Thymus (tissue), 14 donors: ENCODE measurements around the gene LPAR2. TPM values are rescaled to one million over a fixed set of nuclear protein-coding genes. Genes with fewer than 3 reads are reported as not detected.
"Not testable (repeated sequence)": the region's sequence is repeated elsewhere in the genome, so short reads cannot be mapped to it uniquely, and the experiment has no call there.

ENCODE experiments used
- DNase-seq, 9 donors: peaks; one replicate each; pipeline ENCODE4 v3.0.0-alpha.2; 2013; ENCODE audit warnings: low spot score in 9 of 9, low read depth in 6 of 9, missing footprints in 1 of 9
- H3K27ac ChIP-seq, 2 donors: one replicate each; pipeline ENCODE4 v1.5.1; 2013; ENCODE audit warnings: control low read depth in 1 of 2, low read depth in 1 of 2, low read length in 1 of 2, mild to moderate bottlenecking in 1 of 2, moderate library complexity in 1 of 2
- H3K27me3 ChIP-seq, 2 donors: one replicate each; pipeline ENCODE4 v1.5.1; 2013; ENCODE audit warnings: low read length in 1 of 2; ENCODE audit not compliant: control insufficient read depth in 2 of 2, insufficient read depth in 1 of 2
- H3K36me3 ChIP-seq, 2 donors: one replicate each; pipeline ENCODE4 v1.5.1; 2013; ENCODE audit warnings: low read length in 1 of 2, mild to moderate bottlenecking in 1 of 2, moderate library complexity in 1 of 2; ENCODE audit not compliant: control insufficient read depth in 2 of 2, insufficient read depth in 2 of 2
- H3K4me1 ChIP-seq, 2 donors: one replicate each; pipeline ENCODE4 v1.5.1; 2013; ENCODE audit warnings: low read length in 2 of 2; ENCODE audit not compliant: control insufficient read depth in 2 of 2, insufficient read depth in 2 of 2
- H3K4me3 ChIP-seq, 2 donors: one replicate each; pipeline ENCODE4 v1.5.1; 2013; ENCODE audit warnings: low read length in 2 of 2, control low read depth in 1 of 2, mild to moderate bottlenecking in 1 of 2
- H3K9me3 ChIP-seq, 2 donors: one replicate each; pipeline ENCODE4 v1.5.1; 2013; ENCODE audit warnings: low read length in 1 of 2, mild to moderate bottlenecking in 1 of 2; ENCODE audit not compliant: control insufficient read depth in 2 of 2, insufficient read depth in 1 of 2
- WGBS: extraction: QIAGEN DNeasy Blood & Tissue Kit; methylation state at CpG from one replicate; pipeline ENCODE4 v1.1.7; 2013; 5-methylcytosine and 5-hydroxymethylcytosine counted together
- long read RNA-seq, 10 donors: transcript quantifications; one replicate each; lab custom pipeline, GENCODE V29; 2026
- polyA plus RNA-seq: library from polyadenylated mRNA; stranded (reverse); fragments of 200-250 nt; gene quantifications from one replicate; pipeline ENCODE4 v1.2.3, GENCODE V29; 2013
- total RNA-seq: library from RNA; stranded (reverse); fragments of 120-200 nt; gene quantifications from one replicate; pipeline ENCODE4 v1.2.4, GENCODE V29; 2013
- donor health status: healthy.

The LPAR2 gene
- 5.9 TPM for total RNA-seq
- polyA plus RNA-seq, result 53.8 TPM
- long read RNA-seq, donor 1, result 0 reads
- long read RNA-seq, donor 2, partial matches to known transcripts, result 5 of 11 reads
- long read RNA-seq, donor 2, other reads (novel, unspliced or antisense), result 0 of 11 reads
- long read RNA-seq, donor 3, partial matches to known transcripts, result 0 of 3 reads
- long read RNA-seq, donor 3, other reads (novel, unspliced or antisense), result 0 of 3 reads
- long read RNA-seq, donor 4, result 0 reads
- long read RNA-seq, donor 5, partial matches to known transcripts, result 10 of 14 reads
- long read RNA-seq, donor 5, other reads (novel, unspliced or antisense), result 0 of 14 reads
- long read RNA-seq, donor 6, transcript LPAR2-201 (3 exons, 1,791 nt), result major isoform, 5 of 5 reads
- long read RNA-seq, donor 6, partial matches to known transcripts, result 0 of 5 reads
- long read RNA-seq, donor 6, other reads (novel, unspliced or antisense), result 0 of 5 reads
- long read RNA-seq, donor 7, partial matches to known transcripts, result 0 of 4 reads
- long read RNA-seq, donor 7, other reads (novel, unspliced or antisense), result 0 of 4 reads
- long read RNA-seq, donor 8, partial matches to known transcripts, result 0 of 3 reads
- long read RNA-seq, donor 8, other reads (novel, unspliced or antisense), result 0 of 3 reads
- long read RNA-seq, donor 9, partial matches to known transcripts, result 0 of 4 reads
- long read RNA-seq, donor 9, other reads (novel, unspliced or antisense), result 0 of 4 reads
- long read RNA-seq, donor 10, partial matches to known transcripts, result 0 of 1 reads
- long read RNA-seq, donor 10, other reads (novel, unspliced or antisense), result 0 of 1 reads

DNA sequence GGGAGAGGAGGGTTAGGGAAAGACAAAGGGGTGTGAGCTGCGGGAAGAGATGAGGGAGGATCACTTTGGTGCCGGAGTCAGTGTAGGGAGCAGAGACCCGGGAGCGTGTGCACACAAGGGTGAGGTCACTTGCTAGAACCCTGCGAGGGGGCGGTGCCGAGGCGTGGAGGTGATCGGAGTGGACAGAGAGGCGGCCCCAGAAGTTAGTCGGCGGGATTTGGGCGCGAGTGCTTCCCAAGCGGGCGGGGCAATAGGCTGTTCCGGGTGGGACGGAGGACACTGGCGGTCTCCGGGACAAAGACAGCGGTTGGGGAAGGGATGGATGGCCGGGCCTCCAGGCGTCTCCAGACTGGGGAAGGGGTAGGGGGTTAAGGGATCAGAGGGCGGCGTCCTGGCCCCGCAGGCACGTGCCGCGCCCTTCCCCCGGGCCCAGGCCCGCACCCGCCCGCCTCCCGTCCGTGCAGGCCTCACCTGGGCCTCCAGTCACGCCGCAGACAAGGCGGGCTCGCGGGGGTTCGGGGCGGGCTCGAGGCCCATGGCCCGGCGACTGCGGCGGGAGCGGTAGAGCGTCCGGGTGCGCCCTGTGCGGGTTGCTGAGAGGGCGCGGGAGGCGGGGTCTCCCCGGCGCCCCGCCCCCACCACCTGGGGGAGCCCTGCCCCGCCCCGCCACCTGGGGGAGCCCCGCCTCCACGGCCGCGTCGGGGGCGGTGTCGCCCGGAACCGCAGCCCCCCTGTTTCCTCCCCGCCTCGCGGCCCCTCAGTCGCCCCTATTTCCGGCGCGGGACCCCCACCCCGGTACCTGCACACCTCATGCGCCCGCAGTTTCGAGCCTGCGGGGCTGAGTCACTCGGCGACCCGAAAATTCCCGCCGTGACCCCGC, at the start of gene LPAR2:
Gene LPAR2 (minus strand): TSS at position 600 of the 880 bp plus-strand sequence. CDS start 945 bp downstream, outside the sequence.
- Histone ChIP-seq H3K27ac (peak within 1 kb of the TSS; percentile 79 to 84), H3K36me3 (peaks cover 29 to 32% of the 10 kb centered on the region in 2 donors), H3K4me3 (peak within 1 kb of the TSS; percentile 66 to 84), H3K27me3 (no peaks in the 10 kb centered on the region), H3K9me3 (no peaks in the 10 kb centered on the region), H3K4me1 (peaks cover 12 to 21% of the 10 kb centered on the region in 2 donors)
- peak in 8 of 9 donors; percentile 48 to 88 (median 76) for DNase-seq
- 2% methylated on average over 87 of the region's 87 CpGs for WGBS

GRCh38 chr19:19677579-19677978, 49.6 kb upstream of the LPAR2 start:
- Histone ChIP-seq H3K4me3 (no peak overlapping the region), H3K36me3 (peaks cover 81 to 88% of the 10 kb centered on the region in 2 donors), H3K9me3 (peaks cover 53 to 76% of the 10 kb centered on the region in 2 donors), H3K27ac (no peak overlapping the region), H3K27me3 (no peaks in the 10 kb centered on the region), H3K4me1 (no peaks in the 10 kb centered on the region)
- no peak for DNase-seq
- WGBS, result 97% methylated on average over 7 of the region's 7 CpGs

DNA sequence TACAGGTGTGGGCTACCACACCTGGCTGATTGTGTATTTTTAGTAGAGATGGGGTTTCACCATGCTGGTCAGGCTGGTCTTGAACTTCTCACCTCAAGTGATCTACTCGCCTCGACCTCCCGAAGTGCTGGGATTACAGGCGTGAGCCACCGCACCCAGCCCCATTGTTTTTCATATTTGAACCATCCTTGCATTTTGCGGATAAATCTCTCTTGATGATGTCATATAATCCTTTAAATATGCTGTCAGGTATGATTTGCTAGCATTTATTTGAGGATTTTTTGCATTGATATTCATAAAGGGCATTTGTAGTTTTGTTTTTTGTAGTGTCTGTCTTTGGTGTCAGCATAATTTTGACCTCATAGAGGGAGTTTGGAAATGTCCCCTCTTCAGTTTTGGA, 46.3 kb upstream of the LPAR2 start:
- over 99% methylated on average over 6 of the region's 6 CpGs for WGBS
- Histone ChIP-seq H3K27me3 (no peaks in the 10 kb centered on the region), H3K27ac (no peak overlapping the region), H3K9me3 (peaks cover 48 to 80% of the 10 kb centered on the region in 2 donors), H3K36me3 (peaks cover 84% of the 10 kb centered on the region in 2 donors), H3K4me3 (no peak overlapping the region), H3K4me1 (peaks cover 11% of the 10 kb centered on the region in 2 donors)
- no peak for DNase-seq

DNA sequence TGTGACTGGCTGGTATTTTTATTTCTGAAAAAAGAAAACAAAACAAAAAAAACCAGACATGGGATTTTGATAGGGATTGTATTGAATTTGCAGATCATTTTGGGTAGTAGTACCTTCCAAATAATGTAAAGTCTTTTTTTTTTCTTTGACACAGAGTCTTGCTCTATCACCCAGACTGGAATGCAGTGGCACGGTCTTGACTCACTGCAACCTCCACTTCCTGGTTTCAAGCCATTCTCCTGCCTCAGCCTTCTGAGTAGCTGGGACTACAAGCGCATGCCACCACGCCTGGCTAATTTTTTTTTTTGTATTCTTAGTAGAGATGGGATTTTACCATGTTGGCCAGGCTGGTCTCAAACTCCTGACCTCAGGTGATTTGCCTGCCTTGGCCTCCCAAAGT, 44.8 kb upstream of the LPAR2 start:
- Histone ChIP-seq H3K9me3 (peaks cover 36 to 70% of the 10 kb centered on the region in 2 donors), H3K4me1 (peaks cover 11 to 17% of the 10 kb centered on the region in 2 donors), H3K36me3 (peaks cover 69% of the 10 kb centered on the region in 2 donors), H3K4me3 (no peak overlapping the region), H3K27me3 (no peaks in the 10 kb centered on the region), H3K27ac (no peak overlapping the region)
- 99% methylated on average over 3 of the region's 3 CpGs for WGBS
- no peak for DNase-seq

DNA sequence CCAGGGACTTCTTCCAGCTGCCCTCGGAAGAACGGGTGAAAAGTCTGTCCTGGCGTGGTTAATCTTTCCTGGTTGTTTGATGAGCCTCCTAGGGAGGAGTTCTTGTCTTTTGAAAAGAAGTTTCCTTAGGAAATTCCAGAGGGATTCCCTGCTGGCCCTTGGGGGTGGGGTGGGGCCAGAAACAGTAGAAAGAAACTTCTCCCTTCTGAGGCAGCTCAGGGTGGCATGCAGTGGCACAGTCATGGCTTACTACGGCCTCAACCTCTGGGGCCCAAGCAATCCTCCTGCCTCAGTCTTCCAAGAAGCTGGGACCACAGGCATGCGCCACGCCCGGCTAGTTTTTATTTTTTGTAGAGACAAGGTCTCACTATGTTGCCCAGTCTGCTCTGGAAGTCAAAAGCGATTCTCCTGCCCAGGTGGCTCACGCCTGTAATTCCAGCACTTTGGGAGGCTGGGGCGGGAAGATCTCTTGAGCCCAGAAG, 42.1 kb upstream of the LPAR2 start:
- no peaks in the 10 kb centered on the region for H3K27me3 ChIP-seq
- H3K4me3 ChIP-seq, result peak overlapping the region; percentile 79 to 89
- DNase-seq, result no peak
- peaks cover 15 to 26% of the 10 kb centered on the region in 2 donors for H3K4me1 ChIP-seq
- H3K36me3 ChIP-seq, result peaks cover 42 to 43% of the 10 kb centered on the region in 2 donors
- 95% methylated on average over 10 of the region's 10 CpGs for WGBS
- H3K9me3 ChIP-seq, result peaks cover 17 to 71% of the 10 kb centered on the region in 2 donors
- H3K27ac ChIP-seq, result peak overlapping the region in 1 of 2 donors; percentile 53

DNA sequence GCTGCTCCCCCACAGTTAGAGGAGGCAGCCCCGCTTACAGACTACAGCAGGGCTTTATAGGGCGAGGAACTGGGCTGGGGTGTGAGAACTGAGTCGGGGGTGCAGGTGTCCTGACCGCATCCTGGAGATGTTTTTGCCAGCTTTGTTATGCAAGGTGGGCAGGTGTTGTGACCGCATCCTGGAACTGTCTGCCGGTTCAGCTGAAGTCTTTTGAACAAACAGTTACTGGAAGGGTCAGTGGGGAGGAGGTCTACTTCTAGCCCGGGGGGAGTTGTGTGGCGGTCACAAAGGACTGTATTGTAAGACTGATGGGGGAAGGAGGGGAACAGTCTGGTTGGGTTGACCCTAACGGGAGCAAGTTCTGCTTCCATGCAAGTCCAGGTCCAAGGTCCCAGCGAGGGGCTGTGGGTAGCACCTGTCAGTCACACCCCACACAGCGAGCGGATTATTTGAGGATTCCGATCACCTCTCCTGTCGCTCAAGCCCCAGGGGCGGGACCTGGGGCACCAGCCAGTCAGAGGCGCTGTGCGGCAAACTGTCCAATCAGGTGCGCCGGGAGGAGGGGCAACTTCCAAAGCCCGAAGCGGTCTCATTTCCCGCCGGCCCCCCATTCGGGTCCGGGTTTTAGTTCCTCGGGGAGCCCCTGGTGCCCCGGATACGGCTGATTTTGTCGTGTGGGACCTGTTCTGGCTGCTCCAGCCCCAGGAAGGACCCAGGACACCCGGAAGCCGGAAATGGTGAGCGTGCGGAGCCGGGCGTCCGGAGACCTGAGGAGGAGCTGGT, 40.4 kb upstream of the LPAR2 start, which contains the start of gene ZNF101:
Gene ZNF101 (plus strand): TSS at position 610 of the 783 bp plus-strand sequence. CDS start 125 bp downstream, at position 735.
- Histone ChIP-seq H3K27ac (peak within 1 kb of the TSS; percentile 94 to 99), H3K27me3 (no peaks in the 10 kb centered on the region), H3K4me1 (peaks cover 15 to 30% of the 10 kb centered on the region in 2 donors), H3K9me3 (peaks cover 14 to 61% of the 10 kb centered on the region in 2 donors), H3K4me3 (peak within 1 kb of the TSS; percentile 79 to 89), H3K36me3 (peaks cover 29 to 30% of the 10 kb centered on the region in 2 donors)
- under 1% methylated on average over 36 of the region's 36 CpGs for WGBS
- DNase-seq, result peak; percentile 88 to 98 (median 93)

DNA sequence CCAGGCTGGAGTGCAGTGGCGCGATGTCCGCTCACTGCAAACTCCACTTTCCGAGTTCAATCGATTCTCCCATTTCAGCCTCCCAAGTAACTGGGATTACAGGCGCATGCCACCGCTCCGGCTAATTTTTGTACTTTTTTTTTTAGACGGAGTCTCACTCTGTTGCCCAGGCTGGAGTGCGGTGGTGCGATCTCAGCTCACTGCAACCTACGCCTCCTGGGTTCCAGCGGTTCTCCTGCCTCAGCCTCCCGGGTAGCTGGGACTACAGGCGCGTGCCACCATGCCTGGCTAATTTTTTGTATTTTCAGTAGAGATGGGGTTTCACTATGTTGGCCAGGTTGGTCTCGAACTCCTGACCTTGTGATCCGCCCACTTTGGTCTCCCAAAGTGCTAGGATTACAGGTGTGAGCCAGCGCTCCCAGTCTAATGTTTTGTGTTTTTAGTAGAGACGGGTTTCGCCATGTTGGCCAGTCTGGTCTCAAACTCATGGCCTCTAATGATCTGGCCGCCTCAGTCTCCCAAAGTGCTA, 37.5 kb upstream of the LPAR2 start:
- H3K27ac ChIP-seq, H3K4me3 ChIP-seq, DNase-seq, H3K27me3 ChIP-seq: not testable (repeated sequence)
- peaks cover 6 to 11% of the 10 kb centered on the region in 2 donors for H3K36me3 ChIP-seq
- peaks cover 4 to 35% of the 10 kb centered on the region in 2 donors for H3K9me3 ChIP-seq
- 96% methylated on average over 22 of the region's 22 CpGs for WGBS
- H3K4me1 ChIP-seq, result peaks cover 20 to 49% of the 10 kb centered on the region in 2 donors
